NCI-H128 (cell line): ENCODE measurements around the gene BAIAP3.
A peak's percentile ranks its signal among the peaks of the same experiment; 100 is the strongest.

Experiments
- DNase-seq: peaks from one replicate; lab custom pipeline; 2025; ENCODE audit not compliant: unreplicated experiment; lab: John Stamatoyannopoulos, UW

Gene BAIAP3

DNA sequence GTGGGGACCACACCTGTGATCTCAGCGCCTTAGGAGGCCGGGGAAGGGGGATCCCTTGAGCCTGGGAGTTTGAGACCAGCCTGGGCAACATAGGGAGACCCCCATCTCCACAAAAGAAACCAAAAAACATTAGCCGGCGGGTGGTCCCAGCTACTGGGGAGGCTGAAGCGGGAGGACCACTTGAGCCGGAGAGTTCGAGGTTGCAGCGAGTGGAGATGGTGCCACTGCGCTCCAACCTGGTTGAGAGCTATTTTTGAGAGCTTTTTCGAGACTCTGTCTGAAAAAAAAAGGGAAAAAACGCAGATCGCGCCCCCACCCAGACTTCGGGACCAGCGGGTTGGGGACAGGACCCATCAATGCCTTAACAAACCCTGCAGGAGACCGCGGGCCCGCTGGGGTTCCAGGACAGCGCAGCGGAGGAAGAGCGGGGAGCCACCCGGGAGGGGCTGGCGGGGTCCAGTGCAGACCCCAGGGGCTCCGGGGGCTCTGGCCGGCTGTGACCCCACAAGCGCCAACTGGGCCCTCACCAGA lies 762 bp upstream of the BAIAP3 start:
- DNase-seq, result no peak

GRCh38 chr16:1333854-1334700 lies 632 bp downstream of the BAIAP3 start:
- no peak for DNase-seq

DNA sequence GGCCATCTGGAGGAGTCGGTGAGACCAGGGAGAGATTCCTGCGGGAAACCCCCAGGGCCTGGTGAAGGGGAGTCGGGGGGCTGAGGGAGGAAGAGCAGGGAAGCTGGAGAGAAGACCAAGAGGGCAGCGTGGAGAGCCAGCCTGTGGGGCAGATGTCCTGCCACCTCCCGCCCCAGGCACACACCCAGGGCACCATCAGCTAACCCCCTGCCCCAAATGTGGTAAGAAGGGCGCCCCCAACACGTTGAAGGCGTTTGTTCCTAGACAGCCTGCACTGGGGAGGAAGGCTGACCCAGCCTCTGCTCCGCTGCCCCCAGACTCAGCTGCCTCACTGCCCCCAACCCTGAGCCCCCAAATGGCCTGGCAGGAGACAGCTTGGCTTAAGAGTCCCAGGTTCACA lies 1.3 kb downstream of the BAIAP3 start:
- DNase-seq, result no peak

DNA sequence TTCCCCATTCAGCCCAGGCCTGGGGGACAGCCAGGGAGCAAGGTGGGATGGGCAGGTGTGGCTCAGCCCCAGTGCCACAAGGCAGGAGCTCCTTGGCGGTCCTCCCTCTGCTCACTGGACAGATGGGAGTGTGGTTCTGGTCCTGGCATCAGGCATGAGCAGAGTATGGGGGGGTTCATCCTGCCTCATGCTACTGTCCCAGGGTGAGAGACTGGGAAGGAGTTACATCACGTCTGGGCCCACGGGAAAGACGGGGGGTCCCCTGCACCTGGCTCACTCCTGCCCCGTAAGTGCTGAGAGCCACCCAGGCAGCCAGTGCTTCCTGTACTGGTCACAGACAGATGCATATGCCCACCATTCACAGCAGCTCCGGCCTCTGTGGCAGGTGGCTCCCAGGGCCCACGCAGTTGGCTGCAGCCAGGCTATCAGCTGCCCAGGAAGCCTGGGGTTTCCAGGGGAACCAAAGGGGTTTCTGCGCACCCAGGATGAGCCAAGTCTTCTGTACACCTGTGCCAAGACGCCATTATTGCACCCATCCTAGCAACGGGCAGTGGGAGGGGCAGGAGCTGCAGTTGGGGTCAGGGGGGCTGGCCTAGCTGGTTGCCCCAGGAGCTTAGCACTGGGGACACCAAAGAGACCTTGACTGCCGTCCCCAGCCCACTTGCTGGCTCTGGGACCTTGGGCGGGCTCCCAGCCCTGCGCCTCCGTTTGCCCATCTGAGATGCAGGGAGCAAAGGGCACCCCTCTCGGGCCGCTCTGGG lies 1.9 kb downstream of the BAIAP3 start:
- DNase-seq, result no peak

- no peak for DNase-seq
Observed at GRCh38 chr16:1335996-1336395, 2.6 kb downstream of the BAIAP3 start.

- DNase-seq, result no peak
Observed at GRCh38 chr16:1336619-1337018, 3.2 kb downstream of the BAIAP3 start.

GRCh38 chr16:1337486-1337885 lies 4.0 kb downstream of the BAIAP3 start:
- DNase-seq, result no peak

GRCh38 chr16:1338119-1338730 lies 4.8 kb downstream of the BAIAP3 start:
- no peak for DNase-seq

- no peak for DNase-seq
Observed at GRCh38 chr16:1338855-1339675, 5.6 kb downstream of the BAIAP3 start.

GRCh38 chr16:1340730-1341494 lies 7.5 kb downstream of the BAIAP3 start:
- DNase-seq, result no peak

- no peak for DNase-seq
Observed at GRCh38 chr16:1341495-1342420, 8.3 kb downstream of the BAIAP3 start.

DNA sequence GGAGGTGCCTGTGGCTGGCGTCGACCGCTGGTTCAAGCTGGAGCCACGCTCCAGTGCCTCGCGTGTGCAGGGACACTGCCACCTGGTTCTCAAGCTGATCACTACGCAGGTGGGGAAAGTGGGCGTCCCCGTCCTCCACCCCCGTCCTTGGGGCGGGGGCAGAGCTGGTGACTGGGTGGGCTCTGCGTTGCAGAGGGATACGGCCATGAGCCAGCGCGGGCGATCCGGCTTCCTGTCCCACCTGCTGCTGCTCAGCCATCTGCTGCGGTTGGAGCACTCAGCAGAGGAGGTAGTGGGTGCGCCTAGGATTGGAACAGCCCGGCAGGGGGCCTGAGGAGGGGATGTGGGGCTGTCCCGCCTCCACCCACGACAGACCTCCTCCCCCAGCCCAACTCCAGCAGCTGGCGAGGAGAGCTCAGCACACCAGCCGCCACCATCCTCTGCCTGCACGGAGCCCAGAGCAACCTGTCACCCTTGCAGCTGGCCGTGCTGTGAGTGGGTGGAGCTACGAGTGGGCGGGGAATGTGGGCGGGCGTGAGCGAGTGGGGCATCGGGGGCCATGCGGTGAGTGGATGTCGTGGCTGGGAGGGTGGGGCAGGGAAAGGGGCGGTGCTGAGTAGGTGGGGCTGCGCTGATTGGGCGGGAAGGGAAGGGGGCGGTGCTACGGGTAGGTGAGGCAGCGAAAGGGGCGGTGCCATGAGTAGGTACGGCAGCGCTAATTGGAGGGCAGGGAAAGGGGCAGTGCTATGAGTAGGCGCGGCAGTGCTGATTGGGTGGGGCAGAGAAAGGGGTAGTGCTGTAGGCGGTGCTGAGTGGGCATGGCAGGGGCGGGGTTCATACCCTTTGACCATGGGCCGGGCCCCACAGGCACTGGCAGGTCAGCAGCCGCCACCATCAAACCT lies 9.3 kb downstream of the BAIAP3 start:
- peak; percentile 70 for DNase-seq

DNA sequence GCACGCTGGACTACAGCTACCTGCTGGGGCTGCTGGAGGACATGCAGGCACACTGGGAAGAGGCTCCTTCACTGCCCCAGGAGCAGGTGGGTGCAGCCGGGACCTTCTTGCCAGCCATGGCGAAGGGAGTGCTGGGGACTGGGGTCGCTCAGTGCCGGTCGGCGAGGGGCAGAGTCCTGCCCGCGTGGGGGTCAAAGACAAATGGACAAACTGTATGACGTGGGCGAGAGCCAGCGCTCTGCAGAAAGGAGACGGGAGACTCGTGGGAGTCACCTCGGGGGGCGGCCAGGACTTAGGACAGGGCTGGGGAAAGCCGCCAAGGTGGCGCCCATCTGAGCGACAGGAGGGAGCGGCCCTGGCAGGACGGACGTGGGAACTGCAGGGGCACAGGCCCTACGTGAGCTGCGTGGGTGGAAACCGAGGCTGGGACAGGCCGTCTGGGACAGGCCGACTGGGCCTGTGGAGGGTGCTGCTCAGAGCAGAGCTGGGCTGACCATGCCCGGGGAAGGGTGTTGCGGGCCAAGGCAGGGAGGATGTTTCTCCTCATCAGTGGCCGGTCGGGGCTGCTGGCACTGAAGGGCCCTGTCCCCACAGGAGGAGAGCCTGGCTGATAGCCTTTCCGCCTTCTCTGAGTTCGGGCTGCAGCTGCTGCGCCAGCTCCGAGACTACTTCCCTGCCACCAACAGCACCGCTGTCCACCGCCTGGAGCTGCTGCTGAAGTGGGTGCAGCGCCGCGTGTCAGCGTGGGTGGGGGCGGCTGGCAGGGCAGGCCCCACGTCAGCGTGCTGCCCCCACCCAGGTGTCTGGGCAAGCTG lies 10.2 kb downstream of the BAIAP3 start:
- DNase-seq, result no peak

DNA sequence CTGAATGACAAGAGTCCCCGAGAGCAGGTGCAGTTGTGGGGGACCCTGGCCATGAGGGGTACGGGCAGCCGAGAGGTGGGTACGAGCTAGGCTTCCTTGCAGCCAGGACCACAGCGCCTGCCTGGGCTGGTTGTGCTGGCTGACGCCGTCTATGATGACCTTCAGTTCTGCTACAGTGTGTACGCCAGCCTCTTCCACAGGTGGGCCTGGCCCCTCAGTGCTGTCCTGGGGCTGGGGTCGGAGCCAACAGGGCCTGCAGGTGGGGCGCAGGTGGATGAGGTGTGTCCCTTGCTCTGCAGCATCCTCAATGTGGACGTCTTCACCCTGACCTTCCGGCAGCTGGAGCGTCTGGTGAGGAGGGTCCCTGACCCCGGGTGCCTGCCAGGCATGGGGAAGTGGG lies 11.1 kb downstream of the BAIAP3 start:
- DNase-seq, result no peak

DNA sequence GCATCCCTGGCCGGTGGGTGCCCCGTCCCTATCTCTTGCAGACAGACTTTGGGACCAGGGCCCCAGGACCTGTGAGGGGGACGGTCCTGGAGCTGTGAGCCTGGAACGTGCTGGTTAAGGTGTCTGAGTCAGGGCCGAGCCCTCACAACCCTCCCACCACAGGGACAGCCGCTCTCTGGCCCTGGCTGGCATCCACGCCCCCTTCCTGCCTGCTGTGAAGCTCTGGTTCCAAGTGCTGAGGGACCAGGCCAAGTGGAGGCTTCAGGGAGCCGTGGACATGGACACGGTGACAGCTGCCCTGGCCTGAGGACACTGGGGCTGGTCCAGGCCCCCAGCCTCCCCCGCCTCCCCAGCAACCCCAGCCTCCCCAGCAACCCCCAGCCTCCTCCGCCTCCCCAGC lies 11.6 kb downstream of the BAIAP3 start:
- no peak for DNase-seq

DNA sequence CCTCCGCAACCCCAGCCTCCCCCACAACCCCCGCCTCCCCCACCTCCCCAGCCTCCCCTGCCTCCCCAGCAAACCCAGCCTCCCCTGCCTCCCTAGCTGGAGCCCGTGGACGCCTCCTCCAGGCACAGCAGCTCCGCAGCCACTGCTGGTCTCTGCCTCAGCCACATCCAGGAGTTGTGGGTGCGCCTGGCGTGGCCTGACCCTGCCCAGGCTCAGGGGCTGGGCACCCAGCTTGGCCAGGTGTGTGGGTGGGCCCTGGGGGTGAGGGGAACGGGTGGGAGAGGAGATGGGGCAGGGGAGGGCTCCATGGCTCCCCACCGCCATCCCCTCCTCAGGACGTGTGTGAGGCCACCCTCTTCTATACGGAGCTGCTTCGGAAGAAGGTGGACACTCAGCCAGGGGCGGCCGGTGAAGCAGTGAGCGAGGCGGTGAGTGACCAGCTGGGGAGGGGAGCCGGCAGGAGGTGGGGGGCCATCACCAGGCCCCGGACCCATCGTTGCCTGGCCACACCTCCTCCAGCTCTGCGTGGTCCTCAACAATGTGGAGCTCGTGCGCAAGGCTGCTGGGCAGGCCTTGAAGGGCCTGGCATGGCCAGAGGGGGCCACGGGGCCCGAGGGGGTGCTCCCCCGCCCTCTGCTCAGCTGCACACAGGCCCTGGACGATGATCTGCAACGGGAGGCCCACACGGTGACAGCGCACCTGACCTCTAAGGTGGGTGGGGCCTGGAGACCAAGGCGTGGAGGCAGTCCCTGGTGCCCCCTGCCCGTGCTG lies 12.4 kb downstream of the BAIAP3 start:
- no peak for DNase-seq
